Astrocyte of the cerebellum (primary cell): ENCODE data around the gene VWA2.
A peak's percentile ranks its signal among the peaks of the same experiment; 100 is the strongest.

Source experiments
- DNase-seq: peaks from one replicate; pipeline ENCODE4 v3.0.0-alpha.2; 2011; ENCODE audit warnings: low read depth
- H3K4me3 ChIP-seq: 2 replicates; pipeline ENCODE4 v1.5.1; 2011; ENCODE audit warnings: mild to moderate bottlenecking, low read depth, low read length, moderate library complexity
- CTCF ChIP-seq: IDR thresholded peaks from 2 replicates; pipeline ENCODE4 v1.5.1; 2012; ENCODE audit warnings: low read length, low read depth, moderate library complexity, mild to moderate bottlenecking; ENCODE audit errors: missing control alignments
- in situ Hi-C: cut with HindIII; loops from 2 replicates; pipeline ENCODE4 v1.10.0; 2017; ENCODE audit warnings: low sequenced_read_pairs

Gene VWA2

GRCh38 chr10:114239117-114239993, at the start of gene VWA2:
VWA2 (plus strand) TSS chr10:114239254; CDS start chr10:114248714, 9,460 bp downstream.
- no peak for DNase-seq
- in situ Hi-C loops, result no loop called here
- no peak for TF ChIP-seq CTCF

GRCh38 chr10:114189700-114190099, 49.4 kb upstream of the VWA2 start:
- H3K4me3 ChIP-seq, result no peak overlapping the region
- in situ Hi-C loops, result no loop called here
- no peak for DNase-seq
- TF ChIP-seq CTCF, result no peak

More at GRCh38 chr10:114239117-114239993, at the start of gene VWA2:
- H3K4me3 ChIP-seq, result peak within 1 kb of the TSS; percentile 18

- in situ Hi-C loops, result no loop called here
- DNase-seq, result no peak
- H3K4me3 ChIP-seq, result no peak overlapping the region
These were observed 44.0 kb upstream of the VWA2 start for GRCh38 chr10:114195079-114195478.

GRCh38 chr10:114199239-114199638, 39.8 kb upstream of the VWA2 start:
- in situ Hi-C loops, result no loop called here
- no peak overlapping the region for H3K4me3 ChIP-seq
- no peak for TF ChIP-seq CTCF
- DNase-seq, result no peak

More at GRCh38 chr10:114195079-114195478, 44.0 kb upstream of the VWA2 start:
- TF ChIP-seq CTCF, result no peak

GRCh38 chr10:114202812-114203211, 36.2 kb upstream of the VWA2 start:
- no peak overlapping the region for H3K4me3 ChIP-seq
- DNase-seq, result no peak
- in situ Hi-C loops, result no loop called here
- TF ChIP-seq CTCF, result no peak

GRCh38 chr10:114206902-114207301, 32.2 kb upstream of the VWA2 start:
- DNase-seq, result no peak
- in situ Hi-C loops, result no loop called here
- TF ChIP-seq CTCF, result no peak
- no peak overlapping the region for H3K4me3 ChIP-seq
